Smooth muscle cell (in vitro differentiated cells): Measurements from ENCODE around the gene HARBI1. TPM values are rescaled to one million over a fixed set of nuclear protein-coding genes. Genes with fewer than 3 reads are reported as not detected.

Experiments
- DNase-seq: peaks from one replicate; lab custom pipeline; 2025; ENCODE audit not compliant: unreplicated experiment; lab: John Stamatoyannopoulos, UW
- H2AFZ ChIP-seq: fragments of 200-600 bp; sonication (generic); 2 replicates; pipeline ENCODE4 v1.6.0; 2016; ENCODE audit warnings: antibody characterized with exemption, low read depth, mild to moderate bottlenecking
- H3F3A ChIP-seq: fragments of 200-600 bp; sonication (generic); 2 replicates; pipeline ENCODE4 v1.6.0; 2017; ENCODE audit warnings: antibody characterized with exemption, low read depth
- H3K27ac ChIP-seq: fragments of 200-600 bp; sonication (generic); 2 replicates; pipeline ENCODE4 v1.5.1; 2016; ENCODE audit warnings: low read depth, mild to moderate bottlenecking
- H3K27me3 ChIP-seq: fragments of 200-600 bp; sonication (generic); 2 replicates; pipeline ENCODE4 v1.6.1; 2016; ENCODE audit warnings: low read depth, mild to moderate bottlenecking
- H3K36me3 ChIP-seq: fragments of 200-600 bp; sonication (generic); 2 replicates; pipeline ENCODE4 v1.5.1; 2016; ENCODE audit warnings: low read depth
- H3K4me1 ChIP-seq: fragments of 200-600 bp; sonication (generic); 2 replicates; pipeline ENCODE4 v1.5.1; 2016; ENCODE audit warnings: low read depth
- H3K4me2 ChIP-seq: fragments of 200-600 bp; sonication (generic); 2 replicates; pipeline ENCODE4 v1.6.0; 2016; ENCODE audit warnings: mild to moderate bottlenecking
- H3K4me3 ChIP-seq: fragments of 200-600 bp; sonication (generic); 2 replicates; pipeline ENCODE4 v1.5.1; 2016; ENCODE audit warnings: mild to moderate bottlenecking
- H3K79me2 ChIP-seq: fragments of 200-600 bp; sonication (generic); 2 replicates; pipeline ENCODE4 v1.6.0; 2016; ENCODE audit warnings: low read depth, mild to moderate bottlenecking
- H3K9ac ChIP-seq: fragments of 200-600 bp; sonication (generic); 2 replicates; pipeline ENCODE4 v1.6.0; 2016; ENCODE audit warnings: low read depth
- H3K9me3 ChIP-seq: fragments of 200-600 bp; sonication (generic); replicated peaks from 2 replicates; pipeline ENCODE4 v1.5.1; 2016; ENCODE audit warnings: low read depth
- H4K20me1 ChIP-seq: fragments of 200-600 bp; sonication (generic); 2 replicates; pipeline ENCODE4 v1.6.0; 2016; ENCODE audit warnings: low read depth
- WGBS: methylation state at CpG from one replicate; pipeline ENCODE4 v1.1.7; 2016; ENCODE audit warnings: low lambda C conversion rate; 5-methylcytosine and 5-hydroxymethylcytosine counted together
- polyA plus RNA-seq: library from polyadenylated mRNA; unstranded; fragments of >200 nt; fragmentation: Nextera tagmentation; extraction: Ambion mirVana; gene quantifications from 2 replicates; pipeline ENCODE4 v1.2.1, GENCODE V29; 2016
- total RNA-seq: library from RNA; depleted of rRNA; stranded (reverse); fragments of >200 nt; gene quantifications from 2 replicates; pipeline ENCODE4 v1.2.3, GENCODE V29; 2014
- TF ChIP-seq, protein P1 (sequence below): fragments of 200-600 bp; sonication (generic); IDR thresholded peaks from 2 replicates; pipeline ENCODE4 v1.5.1; 2017; ENCODE audit warnings: borderline replicate concordance, mild to moderate bottlenecking, antibody characterized with exemption; ENCODE audit not compliant: insufficient read depth, poor library complexity, severe bottlenecking

HARBI1 gene
- total and polyA plus RNA-seq, 2 experiments from 2014 or later = 2.4 to 2.9 TPM

DNA sequence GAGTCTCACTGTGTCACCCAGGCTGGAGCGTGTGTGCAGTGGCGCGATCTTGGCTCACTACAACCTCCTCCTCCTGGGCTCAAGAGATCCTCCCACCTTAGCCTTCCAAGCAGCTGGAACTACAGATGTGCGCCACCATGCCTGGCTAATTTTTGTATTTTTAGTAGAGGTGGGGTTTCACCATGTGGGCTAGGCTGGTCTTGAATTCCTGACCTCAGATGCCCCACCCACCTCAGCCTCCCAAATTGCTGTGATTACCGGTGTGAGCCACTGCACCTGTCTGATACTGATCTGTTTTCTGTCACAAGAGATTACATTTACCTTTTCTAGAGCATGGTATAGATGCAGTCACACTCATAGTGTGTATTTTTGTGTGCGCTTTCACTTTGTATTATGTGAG is 11.9 kb upstream of the HARBI1 start:
- H3F3A ChIP-seq = no peaks in the 10 kb centered on the region
- no peaks in the 10 kb centered on the region for H3K9me3 ChIP-seq
- H3K4me1 ChIP-seq = no peaks in the 10 kb centered on the region
- peaks cover 41% of the 10 kb centered on the region for H3K79me2 ChIP-seq
- no peak for DNase-seq
- no peak overlapping the region for H3K27ac ChIP-seq
- H3K4me2 ChIP-seq = no peak overlapping the region
- H4K20me1 ChIP-seq = peaks cover 46% of the 10 kb centered on the region
- 94% methylated on average over 6 of the region's 6 CpGs for WGBS
- H3K4me3 ChIP-seq = no peak overlapping the region
- H3K27me3 ChIP-seq = no peaks in the 10 kb centered on the region
- peaks cover 5% of the 10 kb centered on the region for H3K36me3 ChIP-seq
- H2AFZ ChIP-seq = no peak overlapping the region
- H3K9ac ChIP-seq = no peak overlapping the region
- TF ChIP-seq, protein P1, sequence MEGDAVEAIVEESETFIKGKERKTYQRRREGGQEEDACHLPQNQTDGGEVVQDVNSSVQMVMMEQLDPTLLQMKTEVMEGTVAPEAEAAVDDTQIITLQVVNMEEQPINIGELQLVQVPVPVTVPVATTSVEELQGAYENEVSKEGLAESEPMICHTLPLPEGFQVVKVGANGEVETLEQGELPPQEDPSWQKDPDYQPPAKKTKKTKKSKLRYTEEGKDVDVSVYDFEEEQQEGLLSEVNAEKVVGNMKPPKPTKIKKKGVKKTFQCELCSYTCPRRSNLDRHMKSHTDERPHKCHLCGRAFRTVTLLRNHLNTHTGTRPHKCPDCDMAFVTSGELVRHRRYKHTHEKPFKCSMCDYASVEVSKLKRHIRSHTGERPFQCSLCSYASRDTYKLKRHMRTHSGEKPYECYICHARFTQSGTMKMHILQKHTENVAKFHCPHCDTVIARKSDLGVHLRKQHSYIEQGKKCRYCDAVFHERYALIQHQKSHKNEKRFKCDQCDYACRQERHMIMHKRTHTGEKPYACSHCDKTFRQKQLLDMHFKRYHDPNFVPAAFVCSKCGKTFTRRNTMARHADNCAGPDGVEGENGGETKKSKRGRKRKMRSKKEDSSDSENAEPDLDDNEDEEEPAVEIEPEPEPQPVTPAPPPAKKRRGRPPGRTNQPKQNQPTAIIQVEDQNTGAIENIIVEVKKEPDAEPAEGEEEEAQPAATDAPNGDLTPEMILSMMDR = no peak

GRCh38 chr11:46625406-46625805 is 8.4 kb upstream of the HARBI1 start:
- no peak overlapping the region for H3K4me2 ChIP-seq

GRCh38 chr11:46618837-46619236 is 1.8 kb upstream of the HARBI1 start:
- TF ChIP-seq, protein P1 = no peak
- no peak overlapping the region for H3K9ac ChIP-seq
- DNase-seq = no peak
- H3K4me1 ChIP-seq = peaks cover 16% of the 10 kb centered on the region
- 83% methylated on average over 6 of the region's 6 CpGs for WGBS
- no peak overlapping the region for H3K27ac ChIP-seq
- no peaks in the 10 kb centered on the region for H3K9me3 ChIP-seq
- peak overlapping the region; percentile 90 for H3K4me2 ChIP-seq
- H3K79me2 ChIP-seq = peaks cover 59% of the 10 kb centered on the region
- no peak overlapping the region for H2AFZ ChIP-seq
- H3F3A ChIP-seq = no peaks in the 10 kb centered on the region
- H3K27me3 ChIP-seq = no peaks in the 10 kb centered on the region
- peaks cover 20% of the 10 kb centered on the region for H4K20me1 ChIP-seq
- no peaks in the 10 kb centered on the region for H3K36me3 ChIP-seq
- H3K4me3 ChIP-seq = peak overlapping the region; percentile 86

More at GRCh38 chr11:46625406-46625805, 8.4 kb upstream of the HARBI1 start:
- Histone ChIP-seq H3K27ac (no peak overlapping the region), H3K4me3 (no peak overlapping the region), H4K20me1 (peaks cover 63% of the 10 kb centered on the region), H2AFZ (no peak overlapping the region), H3K27me3 (no peaks in the 10 kb centered on the region), H3K4me1 (no peaks in the 10 kb centered on the region), H3K9me3 (no peaks in the 10 kb centered on the region), H3K36me3 (peaks cover 5% of the 10 kb centered on the region), H3F3A (no peaks in the 10 kb centered on the region), H3K79me2 (peaks cover 73% of the 10 kb centered on the region), H3K9ac (no peak overlapping the region)
- WGBS = 85% methylated on average over 3 of the region's 3 CpGs
- DNase-seq = no peak
- TF ChIP-seq, protein P1 = no peak

- Histone ChIP-seq H3K36me3 (no peaks in the 10 kb centered on the region), H3K4me2 (peak overlapping the region; percentile 90), H3K9ac (peak overlapping the region; percentile 98), H4K20me1 (peaks cover 12% of the 10 kb centered on the region), H3F3A (no peaks in the 10 kb centered on the region), H3K9me3 (no peaks in the 10 kb centered on the region), H3K27me3 (no peaks in the 10 kb centered on the region), H3K79me2 (peaks cover 50% of the 10 kb centered on the region), H3K4me1 (peaks cover 16% of the 10 kb centered on the region), H3K4me3 (peak overlapping the region; percentile 86), H2AFZ (peak overlapping the region; percentile 52), H3K27ac (peak overlapping the region; percentile 95)
- TF ChIP-seq, protein P1 = no peak
- 10% methylated on average over 9 of the region's 9 CpGs for WGBS
- DNase-seq = no peak
Observed at GRCh38 chr11:46617972-46618314, 916 bp upstream of the HARBI1 start.
